Neural cell (in vitro differentiated cells): ENCODE measurements around the gene NCKAP5. TPM values are rescaled to one million over a fixed set of nuclear protein-coding genes. Genes with fewer than 3 reads are reported as not detected.

ENCODE experiments used
- H2AFZ ChIP-seq: fragments of 200-600, 300-800 bp; sonication (generic), shearing (Covaris generic); 2 replicates; pipeline ENCODE4 v1.6.0; 2014; ENCODE audit warnings: low read depth, mild to moderate bottlenecking, antibody characterized with exemption, low read length, moderate library complexity
- H3F3A ChIP-seq: fragments of 200-600 bp; shearing (Covaris generic); 2 replicates; pipeline ENCODE4 v1.6.1; 2016; ENCODE audit warnings: mild to moderate bottlenecking, moderate library complexity, mixed read lengths, antibody characterized with exemption, low read length; ENCODE audit not compliant: insufficient read depth, poor library complexity, severe bottlenecking
- H3K27ac ChIP-seq: fragments of 200-600, 300-800 bp; sonication (generic), shearing (Covaris generic); 2 replicates; pipeline ENCODE4 v1.5.1; 2014; ENCODE audit warnings: mild to moderate bottlenecking, low read length, moderate library complexity
- H3K27me3 ChIP-seq: fragments of 300-800, 200-600 bp; sonication (generic), shearing (Covaris generic); 2 replicates; pipeline ENCODE4 v1.6.0; 2014; ENCODE audit warnings: mild to moderate bottlenecking, low read depth, low read length, moderate library complexity; ENCODE audit not compliant: insufficient read depth
- H3K36me3 ChIP-seq: fragments of 300-800, 200-600 bp; sonication (generic), shearing (Covaris generic); 2 replicates; pipeline ENCODE4 v1.5.1; 2014; ENCODE audit warnings: mild to moderate bottlenecking, antibody characterized with exemption, low read length, moderate library complexity; ENCODE audit not compliant: insufficient read depth
- H3K4me2 ChIP-seq: fragments of 300-800, 200-600 bp; sonication (generic), shearing (Covaris generic); 2 replicates; pipeline ENCODE4 v1.6.0; 2014; ENCODE audit warnings: mild to moderate bottlenecking, low read length
- H3K4me3 ChIP-seq: fragments of 300-800, 200-600 bp; sonication (generic), shearing (Covaris generic); 2 replicates; pipeline ENCODE4 v1.5.1; 2014; ENCODE audit warnings: mild to moderate bottlenecking, low read length, moderate library complexity
- H3K79me2 ChIP-seq: fragments of 200-600 bp; shearing (Covaris generic); replicated peaks from 2 replicates; pipeline ENCODE4 v1.6.0; 2014; ENCODE audit warnings: mild to moderate bottlenecking, low read length, moderate library complexity; ENCODE audit not compliant: insufficient read depth
- H3K9ac ChIP-seq: fragments of 300-800, 200-600 bp; sonication (generic), shearing (Covaris generic); 2 replicates; pipeline ENCODE4 v1.6.1; 2016; ENCODE audit warnings: mild to moderate bottlenecking, low read length, mixed read lengths
- H3K9me2 ChIP-seq: fragments of 200-600 bp; shearing (Covaris generic); 2 replicates; pipeline ENCODE4 v1.6.1; 2016; ENCODE audit warnings: mild to moderate bottlenecking, low read length, mixed read lengths; ENCODE audit not compliant: insufficient read depth
- H3K9me3 ChIP-seq: fragments of 200-600, 300-800 bp; sonication (generic), shearing (Covaris generic); 2 replicates; pipeline ENCODE4 v1.6.1; 2016; ENCODE audit warnings: mild to moderate bottlenecking, mixed run types, low read length, moderate library complexity, mixed read lengths
- H4K20me1 ChIP-seq: fragments of 200-600 bp; shearing (Covaris generic); 2 replicates; pipeline ENCODE4 v1.6.1; 2016; ENCODE audit warnings: mild to moderate bottlenecking, mixed run types; ENCODE audit not compliant: insufficient read depth
- CTCF ChIP-seq: fragments of 450-650 bp; IDR thresholded peaks from 2 replicates; pipeline ENCODE4 v1.5.1; 2014; ENCODE audit warnings: antibody characterized with exemption, mild to moderate bottlenecking, moderate library complexity; ENCODE audit not compliant: poor library complexity, severe bottlenecking
- EP300 ChIP-seq: fragments of 450-650 bp; conservative IDR thresholded peaks from 2 replicates; pipeline ENCODE4 v1.6.1; 2014; ENCODE audit warnings: antibody characterized with exemption, mild to moderate bottlenecking, moderate library complexity; ENCODE audit not compliant: poor library complexity, severe bottlenecking
- MXI1 ChIP-seq: fragments of 450-650 bp; conservative IDR thresholded peaks from 2 replicates; pipeline ENCODE4 v1.6.1; 2014; ENCODE audit warnings: antibody characterized with exemption, mild to moderate bottlenecking; ENCODE audit not compliant: poor library complexity, severe bottlenecking
- RAD21 ChIP-seq: fragments of 450-650 bp; conservative IDR thresholded peaks from 2 replicates; pipeline ENCODE4 v1.6.1; 2014; ENCODE audit warnings: antibody characterized with exemption, mild to moderate bottlenecking, moderate library complexity
- REST ChIP-seq: IDR thresholded peaks from 2 replicates; pipeline ENCODE4 v1.6.1; 2012; ENCODE audit warnings: borderline replicate concordance
- SMC3 ChIP-seq: fragments of 450-650 bp; conservative IDR thresholded peaks from 2 replicates; pipeline ENCODE4 v1.6.1; 2014; ENCODE audit warnings: antibody characterized with exemption, mild to moderate bottlenecking, moderate library complexity; ENCODE audit not compliant: poor library complexity
- TAF1 ChIP-seq: IDR thresholded peaks from 2 replicates; pipeline ENCODE4 v1.6.1; 2012; ENCODE audit warnings: low read depth
- polyA plus RNA-seq: library from polyadenylated mRNA; depleted of rRNA; stranded (reverse); fragments of >200 nt; gene quantifications from 2 replicates; pipeline ENCODE4 v1.2.3, GENCODE V29; 2014

The NCKAP5 gene
- polyA plus RNA-seq, 1 donor from 2014 or later = 2.4 TPM

- Histone ChIP-seq H3K36me3 (no peaks in the 10 kb centered on the region), H4K20me1 (no peaks in the 10 kb centered on the region), H3K4me3 (no peak overlapping the region), H3K27ac (no peak overlapping the region), H3K4me2 (no peak overlapping the region), H3K9ac (no peak overlapping the region), H3K9me2 (no peaks in the 10 kb centered on the region), H3K79me2 (no peaks in the 10 kb centered on the region), H3K27me3 (no peaks in the 10 kb centered on the region), H3F3A (no peaks in the 10 kb centered on the region), H2AFZ (no peak overlapping the region), H3K9me3 (no peaks in the 10 kb centered on the region)
- TF ChIP-seq MXI1 (no peak), REST (no peak), EP300 (no peak), RAD21 (no peak)
Measured at GRCh38 chr2:133605766-133606137, 37.5 kb upstream of the NCKAP5 start.

GRCh38 chr2:133605011-133605765 is 36.9 kb upstream of the NCKAP5 start:
- no peak overlapping the region for H3K4me3 ChIP-seq
- no peaks in the 10 kb centered on the region for H4K20me1 ChIP-seq
- TF ChIP-seq TAF1 (no peak), SMC3 (no peak), CTCF (no peak), REST (no peak), RAD21 (no peak)
- H3K36me3 ChIP-seq = no peaks in the 10 kb centered on the region
- no peaks in the 10 kb centered on the region for H3K9me2 ChIP-seq
- no peaks in the 10 kb centered on the region for H3F3A ChIP-seq
- H2AFZ ChIP-seq = no peak overlapping the region
- no peak overlapping the region for H3K27ac ChIP-seq
- no peaks in the 10 kb centered on the region for H3K79me2 ChIP-seq
- H3K9ac ChIP-seq = no peak overlapping the region
- H3K27me3 ChIP-seq = no peaks in the 10 kb centered on the region
- H3K9me3 ChIP-seq = no peaks in the 10 kb centered on the region
- H3K4me2 ChIP-seq = no peak overlapping the region
